Activated effector memory CD4-positive, alpha-beta T cell treated with anti-CD3 and anti-CD28 coated beads, Interleukin-2, amount 50 U/mL, for 16 hours (primary cell): ENCODE results near the gene DEFB131A.
"Not testable (repeated sequence)": the region's sequence is repeated elsewhere in the genome, so short reads cannot be mapped to it uniquely, and the experiment has no call there.

Experiments
- DNase-seq: peaks from one replicate; pipeline ENCODE4 v3.0.0-alpha.2; 2020

Gene DEFB131A, protein sequence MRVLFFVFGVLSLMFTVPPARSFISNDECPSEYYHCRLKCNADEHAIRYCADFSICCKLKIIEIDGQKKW

DNA sequence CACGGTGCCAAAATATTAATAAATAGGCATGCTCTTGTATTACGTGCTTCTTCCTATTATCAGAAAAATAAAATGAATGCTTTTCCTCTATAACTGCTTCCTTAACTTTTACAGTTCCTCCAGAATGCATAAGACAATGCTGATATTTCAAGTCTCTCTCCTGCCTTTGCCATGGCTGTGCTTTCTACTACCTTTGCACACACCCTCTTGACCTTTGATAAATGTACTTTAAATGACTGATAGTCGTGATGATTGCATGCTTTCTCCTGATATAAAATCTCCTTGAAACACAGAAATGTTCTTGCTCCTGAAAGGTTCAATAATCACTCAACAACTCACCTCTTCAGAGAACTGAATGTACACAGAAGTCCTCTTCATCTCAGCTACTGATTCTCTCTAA lies at the start of gene DEFB131A:
DEFB131A (plus strand) TSS at position 301 of the 400 bp plus-strand sequence. CDS start 120 bp downstream, outside the sequence.
- DNase-seq = not testable (repeated sequence)

DNA sequence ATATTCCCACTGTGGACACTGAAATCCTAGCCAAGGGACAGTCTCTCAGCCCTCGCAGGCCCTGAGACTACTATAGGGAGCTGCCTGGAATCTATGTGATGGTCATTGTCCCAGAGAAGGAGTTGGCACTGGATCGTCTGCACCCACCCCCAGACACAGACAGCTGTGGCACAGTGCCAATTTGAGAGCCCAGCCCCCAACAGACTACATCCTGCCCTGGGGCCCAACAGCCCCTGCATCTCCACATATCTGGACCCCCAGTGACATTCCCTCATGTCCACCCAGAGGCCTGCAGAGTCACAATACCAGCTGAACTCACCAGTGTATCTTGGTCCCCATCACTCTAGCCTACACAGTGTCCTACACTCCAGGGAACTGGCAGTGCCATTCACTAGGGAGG lies 38.4 kb upstream of the DEFB131A start:
- not testable (repeated sequence) for DNase-seq

DNA sequence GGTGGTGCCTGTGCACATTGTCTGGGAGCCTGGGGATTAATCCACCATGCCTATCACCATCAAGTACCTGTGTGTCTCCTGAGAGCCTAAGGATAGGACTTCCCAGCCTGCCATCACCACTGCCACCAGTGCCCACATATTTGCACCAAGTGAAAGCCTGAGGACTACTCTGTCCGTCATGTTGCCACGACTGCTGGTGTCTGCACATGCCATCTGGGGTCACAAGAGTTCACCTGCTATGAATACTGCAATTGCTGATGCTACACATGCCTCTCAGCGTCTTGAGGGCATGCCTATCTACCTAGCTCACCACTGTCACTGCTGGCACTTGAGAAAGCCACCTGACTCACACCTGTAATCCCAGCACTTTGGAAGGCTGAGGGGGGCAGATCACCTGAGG lies 37.7 kb upstream of the DEFB131A start:
- DNase-seq = not testable (repeated sequence)

DNA sequence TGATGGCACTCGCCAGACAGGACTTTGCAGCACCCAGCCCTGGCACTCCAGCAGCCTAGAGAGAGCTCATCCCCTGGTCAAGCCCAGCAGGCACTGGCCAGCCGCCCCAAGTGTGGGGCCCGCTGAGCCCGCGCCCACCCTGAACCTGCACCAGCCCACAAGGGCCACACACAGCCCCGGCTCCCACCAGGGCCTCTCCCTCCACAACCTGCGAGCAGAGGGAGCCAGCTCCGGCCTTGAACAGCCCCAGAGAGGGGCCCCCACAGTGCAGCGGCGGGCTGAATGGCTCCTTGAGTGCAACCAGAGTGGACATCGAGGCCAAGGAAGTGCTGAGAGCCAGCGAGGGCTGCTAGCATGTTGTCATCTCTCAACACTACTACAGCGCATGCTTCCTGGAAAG lies 34.4 kb upstream of the DEFB131A start:
- DNase-seq = no peak

DNA sequence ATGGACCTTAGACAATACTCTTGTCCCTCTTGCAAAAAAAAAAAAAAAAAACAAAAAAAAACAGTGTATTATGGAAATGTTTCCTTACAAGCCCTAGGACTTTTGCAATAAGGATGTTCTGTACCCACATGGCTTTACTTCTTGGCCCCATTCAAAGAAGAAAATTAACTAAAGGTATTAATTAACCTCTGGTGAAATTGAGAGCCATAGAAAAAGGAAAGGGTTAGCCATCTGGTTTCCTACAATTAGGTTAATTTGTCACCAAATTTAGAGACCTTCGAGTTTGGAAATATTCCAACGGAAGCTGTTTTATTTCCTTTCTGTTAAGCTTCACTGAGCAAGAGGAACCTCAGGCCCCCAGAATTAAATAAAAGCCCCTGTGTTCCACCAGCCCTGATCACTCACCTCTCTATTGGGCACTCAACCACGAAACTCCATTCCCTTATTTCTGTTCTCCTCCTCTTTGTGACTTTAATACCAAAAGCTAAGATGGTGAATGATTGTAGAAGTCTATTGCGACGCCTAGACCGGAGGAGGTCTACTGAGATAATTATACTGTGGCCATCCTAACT lies 22.2 kb upstream of the DEFB131A start:
- not testable (repeated sequence) for DNase-seq

DNA sequence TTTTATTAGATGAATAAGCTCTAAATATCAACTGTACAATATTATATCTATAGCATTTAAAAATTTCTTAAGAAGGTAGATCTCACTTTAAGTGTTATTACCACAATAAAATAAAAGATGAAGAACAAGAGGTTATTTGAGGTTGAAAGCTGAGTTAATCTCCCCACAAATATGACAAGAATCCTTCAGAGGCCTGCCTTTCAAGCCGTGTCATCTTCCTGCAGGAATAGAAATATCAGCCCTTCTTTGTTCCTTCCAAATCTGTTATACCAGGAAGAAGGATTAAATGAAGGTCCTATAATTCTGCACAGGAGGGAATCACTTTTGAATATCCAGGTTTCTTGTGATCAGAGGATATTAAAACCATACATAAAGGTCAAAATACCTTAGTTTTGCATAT lies 18.3 kb upstream of the DEFB131A start:
- not testable (repeated sequence) for DNase-seq

DNA sequence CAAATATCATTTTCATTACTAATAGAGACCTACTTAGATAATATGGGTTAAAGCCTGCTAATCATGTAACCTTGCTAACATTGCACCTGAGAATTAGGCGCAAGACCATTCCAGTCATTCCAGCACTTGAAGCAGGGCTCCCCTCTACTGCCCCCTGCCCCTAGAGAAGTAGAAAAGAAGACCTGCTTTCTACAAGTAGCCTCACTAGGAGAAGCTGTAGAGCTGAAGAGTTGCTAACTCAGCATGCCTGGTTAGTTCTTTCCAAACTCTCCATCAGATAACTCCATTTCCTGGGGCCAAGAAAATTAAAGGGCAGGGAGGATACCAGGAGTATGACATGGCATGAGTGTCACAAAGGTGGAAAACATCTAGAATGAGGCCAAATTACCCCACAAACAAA lies 14.2 kb upstream of the DEFB131A start:
- DNase-seq = not testable (repeated sequence)

DNA sequence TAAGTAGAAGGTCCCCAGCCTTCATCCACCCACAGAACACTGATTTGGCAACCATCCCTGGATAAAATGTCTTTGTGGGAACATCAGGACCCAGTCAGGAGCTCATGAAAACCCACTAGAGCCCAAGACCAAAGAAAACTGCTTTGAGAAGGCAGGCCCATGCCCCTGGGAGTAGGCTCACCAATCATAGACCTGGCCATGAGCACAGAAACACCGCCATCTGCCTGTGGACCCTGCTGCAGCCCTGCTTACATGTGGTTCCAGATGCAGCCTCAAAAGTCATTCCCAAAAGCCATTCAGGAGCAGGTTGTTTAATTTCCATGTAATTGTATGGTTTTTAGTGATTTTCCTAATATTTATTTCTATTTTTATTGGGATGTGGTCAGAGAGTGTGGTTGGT lies 10.9 kb upstream of the DEFB131A start:
- not testable (repeated sequence) for DNase-seq

DNA sequence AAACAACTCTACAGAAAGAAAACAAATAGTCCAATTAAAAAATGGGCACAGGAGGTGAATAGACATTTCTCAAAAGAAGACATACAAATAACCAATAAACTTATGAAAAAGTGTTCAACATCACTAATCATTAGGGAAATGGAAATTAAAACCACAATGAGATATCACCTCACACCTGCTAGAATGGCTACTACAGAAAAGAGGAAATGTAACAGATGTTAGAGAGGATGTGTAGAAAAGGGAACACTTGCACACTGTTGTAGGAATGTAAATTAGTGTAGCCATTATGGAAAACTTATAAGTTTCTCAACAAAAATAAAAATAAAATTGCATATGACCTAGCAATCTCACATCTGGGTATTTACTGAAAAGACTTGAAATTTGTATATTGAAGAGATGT lies 7.5 kb upstream of the DEFB131A start:
- DNase-seq = not testable (repeated sequence)

DNA sequence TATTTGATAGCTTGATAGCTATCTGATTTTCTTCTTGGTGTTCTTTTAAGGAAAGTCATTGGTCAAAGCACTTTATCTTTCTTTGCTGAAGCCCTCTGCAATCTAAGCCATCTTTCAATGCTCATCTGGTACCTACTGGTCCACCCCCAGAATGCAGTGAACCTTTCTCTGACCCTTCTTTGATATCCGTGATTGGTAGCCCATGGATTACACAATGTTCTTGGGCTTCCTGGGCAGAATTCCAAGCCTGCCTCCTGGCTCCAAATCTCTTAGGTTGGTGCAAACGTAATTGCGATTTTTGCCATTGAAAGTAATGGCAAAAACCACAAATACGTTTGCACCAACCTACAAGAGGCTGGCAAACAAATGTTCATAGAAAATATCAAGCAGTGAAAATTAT lies 1.9 kb upstream of the DEFB131A start:
- DNase-seq = not testable (repeated sequence)

DNA sequence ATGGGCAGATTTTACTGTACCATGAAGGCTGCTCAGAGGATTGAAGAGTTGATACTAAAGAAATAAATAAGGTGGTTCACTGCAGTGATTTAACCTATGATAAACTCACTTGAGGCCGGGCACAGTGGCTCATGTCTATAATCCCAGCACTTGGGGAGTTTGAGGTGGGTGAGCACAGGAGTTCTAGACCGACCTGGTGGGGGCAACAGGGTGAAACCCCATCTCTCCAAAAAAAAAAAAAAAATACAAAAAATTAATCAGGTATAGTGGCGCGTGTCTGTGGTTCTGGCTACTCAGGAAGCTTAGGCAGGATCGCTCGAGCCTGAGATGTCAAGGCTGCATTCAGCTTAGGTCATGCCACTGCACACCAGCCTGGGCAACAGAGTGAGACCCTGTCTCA lies 467 bp downstream of the DEFB131A start:
- not testable (repeated sequence) for DNase-seq

DNA sequence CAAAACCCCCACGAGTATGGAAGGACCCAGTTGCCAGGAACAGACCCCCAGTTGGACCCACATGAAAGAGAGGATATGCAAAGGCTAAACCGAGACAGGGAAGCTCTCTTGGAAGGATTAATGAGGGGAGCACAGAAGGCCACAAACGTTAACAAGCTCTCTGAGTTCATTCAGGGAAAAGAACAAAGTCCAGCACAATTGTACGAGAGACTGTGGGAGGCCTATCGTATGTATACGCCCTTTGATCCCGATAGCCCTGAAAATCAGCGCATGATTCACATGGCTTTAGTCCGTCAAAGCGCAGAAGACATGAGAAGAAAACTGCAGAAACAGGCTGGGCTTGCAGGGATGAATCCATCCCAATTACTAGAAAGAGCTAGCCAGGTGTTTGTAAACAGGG lies 8.0 kb downstream of the DEFB131A start:
- DNase-seq = not testable (repeated sequence)

DNA sequence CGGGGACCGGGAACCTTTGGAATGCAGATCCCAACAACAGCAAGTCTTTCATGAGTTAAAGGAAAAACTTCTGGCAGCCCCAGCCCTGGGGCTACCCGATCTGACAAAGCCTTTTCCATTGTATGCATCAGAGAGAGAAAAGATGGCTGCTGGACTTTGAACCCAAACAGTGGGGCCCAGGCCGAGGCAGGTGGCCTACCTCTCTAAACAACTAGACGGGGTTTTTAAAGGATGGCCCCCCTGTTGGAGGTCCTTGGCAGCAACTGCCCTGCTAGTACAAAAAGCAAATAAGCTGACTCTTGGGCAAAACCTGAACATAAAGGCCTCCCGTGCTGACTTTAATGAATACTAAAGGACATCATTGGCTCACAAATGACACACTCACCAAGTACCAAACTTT lies 10.1 kb downstream of the DEFB131A start:
- not testable (repeated sequence) for DNase-seq

DNA sequence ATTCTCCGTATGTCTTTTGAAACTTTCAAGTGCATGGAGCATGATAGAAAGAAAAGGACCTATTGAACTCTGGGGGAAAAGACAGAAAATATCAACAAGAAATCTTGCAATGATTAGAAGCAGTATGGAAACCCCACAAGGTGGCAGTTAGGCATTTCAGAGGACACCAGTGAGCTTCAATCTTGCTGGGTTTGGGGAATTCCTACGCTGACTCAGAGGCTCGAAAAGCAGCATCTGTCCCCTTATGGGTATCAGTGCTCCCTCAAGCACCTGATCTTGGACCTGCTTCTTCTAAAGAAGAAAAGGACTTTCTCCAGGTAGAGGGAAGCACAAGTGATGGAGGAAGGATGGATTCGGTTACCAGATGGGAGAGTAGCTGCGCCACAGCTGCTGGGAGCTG lies 10.8 kb downstream of the DEFB131A start:
- DNase-seq = not testable (repeated sequence)

DNA sequence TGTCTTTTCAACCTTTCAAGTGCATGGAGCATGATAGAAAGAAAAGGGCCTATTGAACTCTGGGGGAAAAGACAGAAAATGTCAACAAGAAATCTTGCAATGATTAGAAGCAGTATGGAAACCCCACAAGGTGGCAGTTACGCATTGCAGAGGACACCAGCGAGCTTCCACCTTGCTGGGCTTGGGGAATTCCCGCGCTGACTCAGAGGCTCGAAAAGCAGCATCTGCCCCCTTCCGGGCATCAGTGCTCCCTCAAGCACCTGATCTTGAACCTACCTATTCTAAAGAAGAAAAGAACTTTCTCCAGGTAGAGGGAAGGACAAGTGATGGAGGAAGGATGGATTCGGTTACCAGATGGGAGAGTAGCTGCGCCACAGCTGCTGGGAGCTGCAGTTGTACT lies 35.3 kb downstream of the DEFB131A start:
- DNase-seq = not testable (repeated sequence)

DNA sequence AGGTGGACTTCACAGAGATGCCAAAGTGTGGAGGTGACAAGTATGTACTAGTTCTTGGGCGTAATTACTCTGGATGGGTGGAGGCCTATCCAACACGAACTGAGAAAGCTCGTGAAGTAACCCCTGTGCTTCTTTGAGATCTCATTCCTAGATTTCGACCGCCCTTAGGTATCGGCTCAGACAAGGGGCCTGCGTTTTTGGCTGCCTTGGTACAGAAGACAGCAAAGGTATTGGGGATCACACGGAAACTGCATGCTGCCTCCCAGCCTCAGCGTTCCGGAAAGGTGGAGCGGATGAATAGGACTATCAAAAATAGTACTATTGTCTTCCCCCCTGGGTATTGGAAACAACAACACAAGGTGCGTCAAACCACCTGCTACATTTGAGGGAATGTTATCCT lies 35.9 kb downstream of the DEFB131A start:
- DNase-seq = not testable (repeated sequence)

DNA sequence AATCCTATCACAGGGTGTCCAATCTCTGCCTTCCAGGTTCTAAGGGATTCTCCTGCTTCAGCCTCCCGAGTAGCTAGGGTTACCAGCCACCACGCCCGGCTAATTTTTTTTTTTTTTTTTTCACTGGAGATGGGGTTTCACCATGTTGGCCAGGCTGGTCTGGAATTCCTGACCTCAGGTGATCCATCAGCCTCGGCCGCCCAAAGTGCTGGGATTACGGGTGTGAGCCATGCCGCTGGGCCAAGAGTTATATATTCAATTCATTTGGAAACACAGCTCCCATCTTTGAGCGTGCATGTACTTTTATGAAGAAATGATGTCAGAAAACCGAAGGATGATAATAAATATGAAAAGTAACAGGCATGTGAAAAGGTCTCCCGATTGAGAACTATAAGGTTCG lies 38.7 kb downstream of the DEFB131A start:
- not testable (repeated sequence) for DNase-seq

DNA sequence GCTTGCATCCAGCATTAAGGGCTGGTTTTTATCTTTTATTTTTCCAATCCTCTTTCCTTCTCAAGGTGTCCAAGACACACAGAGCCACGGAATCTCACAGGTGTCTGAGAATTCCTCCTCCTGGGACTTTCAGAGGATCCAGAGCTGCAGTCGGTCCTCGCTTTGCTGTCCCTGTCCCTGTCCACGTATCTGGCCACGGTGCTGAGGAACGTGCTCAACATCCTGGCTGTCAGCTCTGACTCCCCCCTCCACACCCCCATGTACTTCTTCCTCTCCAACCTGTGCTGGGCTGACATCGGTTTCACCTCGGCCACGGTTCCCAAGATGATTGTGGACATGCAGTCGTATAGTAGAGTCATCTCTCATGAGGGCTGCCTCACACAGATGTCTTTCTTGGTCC lies 39.5 kb downstream of the DEFB131A start:
- peak; percentile 25 for DNase-seq

DNA sequence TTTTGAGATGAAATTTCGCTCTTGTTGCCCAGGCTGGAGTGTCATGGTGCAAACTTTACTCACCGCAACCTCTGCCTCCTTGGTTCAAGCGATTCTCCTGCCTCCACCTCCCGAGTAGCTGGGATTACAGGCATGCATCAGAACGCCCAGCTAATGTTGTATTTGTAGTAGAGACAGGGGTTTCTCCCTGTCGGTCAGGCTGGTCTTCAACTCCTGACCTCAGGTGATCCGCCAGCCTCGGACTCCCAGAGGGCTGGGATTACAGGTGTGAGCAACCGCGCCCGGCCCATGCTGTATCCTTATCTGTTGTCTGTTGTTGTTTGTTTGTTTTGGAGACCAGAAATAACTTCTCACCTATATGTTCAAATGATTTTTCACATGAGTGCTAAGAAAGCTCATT lies 42.7 kb downstream of the DEFB131A start:
- DNase-seq = not testable (repeated sequence)

DNA sequence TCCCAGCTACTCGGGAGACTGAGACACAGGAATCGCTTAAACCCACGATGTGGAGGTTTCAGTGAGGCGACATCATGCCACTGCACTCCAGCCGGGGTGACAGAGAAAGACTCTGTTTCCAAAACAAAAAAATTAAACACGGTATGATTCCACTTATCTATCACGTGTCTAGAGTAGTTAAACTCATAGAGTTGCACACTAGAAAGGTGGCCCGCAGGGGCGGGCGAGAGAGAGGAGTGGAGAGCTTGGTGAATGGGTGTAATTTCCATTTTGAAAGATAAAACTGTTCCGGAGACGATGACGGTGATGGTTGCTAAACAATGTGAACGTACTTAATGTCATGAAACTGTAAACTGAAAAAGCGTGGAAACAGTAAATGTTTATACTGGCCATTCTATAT lies 44.6 kb downstream of the DEFB131A start:
- DNase-seq = not testable (repeated sequence)

DNA sequence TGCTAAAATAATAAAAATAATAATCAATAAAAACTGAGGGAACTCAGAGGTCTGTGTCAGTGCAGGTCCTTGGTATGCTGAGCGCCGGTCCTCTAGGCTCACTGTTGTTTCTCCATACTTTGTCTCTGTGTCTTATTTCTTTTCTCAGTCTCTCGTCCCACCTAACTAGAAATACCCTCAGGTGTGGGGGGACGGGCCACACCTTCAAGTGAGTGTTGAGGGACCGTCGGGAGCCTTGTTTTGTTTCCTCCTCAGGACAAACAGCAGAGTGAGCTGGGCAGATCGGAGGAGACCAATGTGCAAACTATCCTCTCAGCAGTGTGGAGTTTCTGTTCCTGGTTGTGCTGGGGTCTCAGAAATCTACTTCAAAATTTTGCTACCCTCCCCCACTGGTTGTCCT lies 46.3 kb downstream of the DEFB131A start:
- not testable (repeated sequence) for DNase-seq

DNA sequence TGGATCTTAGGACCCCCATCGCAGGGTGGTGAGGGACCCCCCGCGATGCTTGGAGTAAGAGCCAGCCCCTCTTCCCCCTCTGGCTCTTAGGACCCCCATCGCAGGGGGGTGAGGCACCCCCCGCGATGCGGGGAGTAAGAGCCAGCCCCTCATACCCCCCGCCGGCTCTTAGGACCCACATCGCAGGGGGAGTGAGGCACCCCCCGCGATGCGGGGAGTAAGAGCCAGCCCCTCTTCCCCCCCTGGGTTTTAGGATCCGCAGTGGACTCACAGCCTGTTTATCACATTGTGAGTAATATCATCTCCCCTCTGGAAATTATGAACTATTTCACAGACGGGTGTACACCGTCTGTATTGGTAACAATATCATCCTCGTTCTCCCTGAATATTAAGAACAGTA lies 46.8 kb downstream of the DEFB131A start:
- not testable (repeated sequence) for DNase-seq

DNA sequence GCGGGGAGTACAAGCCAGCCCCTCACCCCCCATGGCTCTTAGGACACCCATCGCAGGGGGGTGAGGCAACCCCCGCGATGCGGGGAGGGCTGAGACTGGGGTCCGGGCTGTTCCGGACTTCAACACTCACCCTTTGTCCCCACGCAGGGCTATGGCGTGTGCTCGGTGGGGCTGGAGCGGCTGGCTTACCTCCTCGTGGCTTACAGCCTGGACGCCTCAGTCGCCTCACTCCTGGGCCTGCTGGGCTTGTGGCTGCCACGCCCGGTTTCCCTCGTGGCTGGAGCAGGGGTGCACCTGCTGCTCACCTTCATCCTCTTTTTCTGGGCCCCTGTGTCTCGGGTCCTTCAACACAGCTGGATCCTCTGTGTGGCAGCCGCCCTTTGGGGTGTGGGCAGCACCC lies 49.4 kb downstream of the DEFB131A start:
- DNase-seq = not testable (repeated sequence)

DNA sequence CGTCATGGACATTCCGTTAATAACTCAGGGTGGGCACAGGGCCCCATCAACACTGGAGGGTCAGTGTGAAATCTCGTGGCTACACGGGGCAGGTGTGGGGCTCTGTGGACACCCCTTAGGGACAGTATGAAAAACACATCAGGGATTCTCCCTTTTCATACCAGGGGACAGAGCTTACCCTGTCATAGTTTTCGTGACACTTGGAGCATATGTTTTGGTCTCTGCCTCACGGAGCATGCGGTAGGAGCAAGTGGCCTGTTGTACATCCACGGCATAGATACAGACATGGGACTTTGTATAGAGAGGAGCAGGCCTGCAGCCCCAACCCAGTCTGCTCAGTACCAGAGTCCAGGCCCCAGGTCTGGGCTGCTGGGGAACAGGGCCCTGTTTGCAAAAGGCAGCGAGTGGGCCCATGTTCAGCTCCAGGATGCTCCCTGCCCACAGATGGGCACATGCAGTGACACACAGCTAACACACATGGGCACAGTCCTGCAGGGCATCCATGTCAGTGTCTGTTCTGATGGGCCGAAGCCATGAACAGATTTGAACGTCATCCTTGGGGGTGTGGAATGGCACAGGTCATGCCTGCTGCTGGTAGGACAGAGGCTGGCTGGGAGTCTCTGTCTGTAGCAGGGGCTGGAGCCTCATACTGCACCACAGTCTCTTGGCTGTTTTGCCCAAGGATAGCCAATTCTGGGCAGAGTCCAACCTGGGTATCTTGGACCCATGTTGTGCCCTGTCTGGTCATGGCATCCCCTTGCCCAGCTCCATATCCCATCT lies 50.2 kb downstream of the DEFB131A start:
- not testable (repeated sequence) for DNase-seq
